Measurements from ENCODE around the gene ZNF500. TPM values are rescaled to one million over a fixed set of nuclear protein-coding genes. Genes with fewer than 3 reads are reported as not detected.

The ZNF500 gene
- total and polyA plus RNA-seq, 2 donors (not counting 1 experiment from before 2014, with no cell fraction given): 12.0 to 26.5 TPM

DNA sequence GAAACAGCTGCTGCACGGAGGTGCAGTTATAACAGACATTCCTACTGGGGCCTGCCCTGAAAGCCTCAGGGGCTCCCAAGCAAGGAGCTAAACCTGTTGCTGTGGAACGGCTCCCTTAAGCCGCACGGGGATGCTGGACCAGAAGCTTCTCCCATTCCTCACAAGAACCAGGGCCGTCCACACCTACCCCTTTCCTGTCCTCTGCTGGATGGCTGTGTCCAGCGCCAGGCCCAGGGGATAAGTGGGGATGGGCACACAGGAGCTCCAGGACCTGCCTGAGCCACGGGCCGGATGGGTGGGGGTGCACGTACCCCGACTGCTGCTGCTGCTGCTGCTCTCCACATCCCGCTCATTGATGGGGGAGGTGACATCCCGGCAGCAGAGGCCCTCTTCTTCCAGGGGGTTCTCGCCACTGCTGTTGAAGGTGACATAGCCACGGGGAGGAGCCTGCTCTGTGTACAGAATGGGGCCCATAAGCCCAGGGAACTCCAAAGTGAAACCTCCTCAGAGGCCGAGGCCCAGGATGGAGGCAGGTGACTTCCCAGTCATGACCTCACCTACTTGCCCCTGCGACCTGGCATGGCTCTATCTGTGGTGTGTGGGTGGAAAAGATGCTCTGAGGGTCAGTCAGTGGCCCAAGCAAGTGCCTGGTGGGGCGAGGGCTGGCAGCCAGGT is 65.0 kb downstream of the ZNF500 start:
- ChIA-PET CTCF (interaction anchor here (0.7 kb wide), 1 partner anchor 101 kb away, joined by 3 read pairs; the partner anchor contains the start of gene ROGDI), POLR2A (no interaction called here)
- H3K4me1 ChIP-seq (ENCODE audit: control insufficient read depth in 2 of 2, insufficient read depth in 2 of 2, low read length in 2 of 2): no peaks in the 10 kb centered on the region
- intact Hi-C loops (cut with micrococcal nuclease): no loop called here
- H3K4me3 ChIP-seq (ENCODE audit: control extremely low read depth in 1 of 5, extremely low read depth in 1 of 5, insufficient read depth in 1 of 5, low read depth in 2 of 5, low read length in 4 of 5): no peak overlapping the region
- H3K27ac ChIP-seq (ENCODE audit: low read length in 2 of 2): no peak overlapping the region
- H3K36me3 ChIP-seq (replicated peaks in 1 of 2; ENCODE audit: control extremely low read depth in 1 of 2, control insufficient read depth in 1 of 2, extremely low read depth in 1 of 2, insufficient read depth in 2 of 2, low read length in 1 of 2): peaks cover 2 to 51% of the 10 kb centered on the region in 2 experiments
- H4K20me1 ChIP-seq (ENCODE audit: control insufficient read depth, insufficient read depth, low read length, poor library complexity, severe bottlenecking): no peaks in the 10 kb centered on the region
- H3K9me3 ChIP-seq (ENCODE audit: control extremely low read depth in 1 of 3, control insufficient read depth in 2 of 3, insufficient read depth in 1 of 3, low read length in 2 of 3): no peaks in the 10 kb centered on the region
- Mint-ChIP-seq H3K4me3 (no peak overlapping the region), H3K27ac (no peak overlapping the region), H3K9me3 (ENCODE audit: insufficient read depth) (no peaks in the 10 kb centered on the region), H3K4me1 (no peaks in the 10 kb centered on the region), H3K27me3 (no peaks in the 10 kb centered on the region)
- H3K4me2 ChIP-seq (replicated peaks; ENCODE audit: low read depth, low read length, poor library complexity, severe bottlenecking): no peak overlapping the region
- H3K79me2 ChIP-seq (ENCODE audit: control insufficient read depth, insufficient read depth, low read length): no peaks in the 10 kb centered on the region
- ATAC-seq (ENCODE audit: low read depth) (no peak), DNase-seq (no peak)
- H2AFZ ChIP-seq (ENCODE audit: insufficient read depth, low read depth, low read length, poor library complexity, severe bottlenecking): no peak overlapping the region
- H3K9ac ChIP-seq (ENCODE audit: low read length): no peak overlapping the region
- TF ChIP-seq, protein P1, sequence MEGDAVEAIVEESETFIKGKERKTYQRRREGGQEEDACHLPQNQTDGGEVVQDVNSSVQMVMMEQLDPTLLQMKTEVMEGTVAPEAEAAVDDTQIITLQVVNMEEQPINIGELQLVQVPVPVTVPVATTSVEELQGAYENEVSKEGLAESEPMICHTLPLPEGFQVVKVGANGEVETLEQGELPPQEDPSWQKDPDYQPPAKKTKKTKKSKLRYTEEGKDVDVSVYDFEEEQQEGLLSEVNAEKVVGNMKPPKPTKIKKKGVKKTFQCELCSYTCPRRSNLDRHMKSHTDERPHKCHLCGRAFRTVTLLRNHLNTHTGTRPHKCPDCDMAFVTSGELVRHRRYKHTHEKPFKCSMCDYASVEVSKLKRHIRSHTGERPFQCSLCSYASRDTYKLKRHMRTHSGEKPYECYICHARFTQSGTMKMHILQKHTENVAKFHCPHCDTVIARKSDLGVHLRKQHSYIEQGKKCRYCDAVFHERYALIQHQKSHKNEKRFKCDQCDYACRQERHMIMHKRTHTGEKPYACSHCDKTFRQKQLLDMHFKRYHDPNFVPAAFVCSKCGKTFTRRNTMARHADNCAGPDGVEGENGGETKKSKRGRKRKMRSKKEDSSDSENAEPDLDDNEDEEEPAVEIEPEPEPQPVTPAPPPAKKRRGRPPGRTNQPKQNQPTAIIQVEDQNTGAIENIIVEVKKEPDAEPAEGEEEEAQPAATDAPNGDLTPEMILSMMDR (IDR thresholded peaks at IDR 0.05): no peak
- no peak for TF ChIP-seq EZH2 (IDR thresholded peaks at IDR 0.05; ENCODE audit: borderline replicate concordance, insufficient read depth, low read depth, low read length, poor library complexity, severe bottlenecking)
- 97% methylated on average over 13 of the region's 17 CpGs for WGBS (ENCODE audit: insufficient coverage)
- H3K27me3 ChIP-seq (replicated peaks in 1 of 4; ENCODE audit: control extremely low read depth in 1 of 4, control insufficient read depth in 3 of 4, insufficient read depth in 4 of 4, low read length in 3 of 4): no peaks in the 10 kb centered on the region

DNA sequence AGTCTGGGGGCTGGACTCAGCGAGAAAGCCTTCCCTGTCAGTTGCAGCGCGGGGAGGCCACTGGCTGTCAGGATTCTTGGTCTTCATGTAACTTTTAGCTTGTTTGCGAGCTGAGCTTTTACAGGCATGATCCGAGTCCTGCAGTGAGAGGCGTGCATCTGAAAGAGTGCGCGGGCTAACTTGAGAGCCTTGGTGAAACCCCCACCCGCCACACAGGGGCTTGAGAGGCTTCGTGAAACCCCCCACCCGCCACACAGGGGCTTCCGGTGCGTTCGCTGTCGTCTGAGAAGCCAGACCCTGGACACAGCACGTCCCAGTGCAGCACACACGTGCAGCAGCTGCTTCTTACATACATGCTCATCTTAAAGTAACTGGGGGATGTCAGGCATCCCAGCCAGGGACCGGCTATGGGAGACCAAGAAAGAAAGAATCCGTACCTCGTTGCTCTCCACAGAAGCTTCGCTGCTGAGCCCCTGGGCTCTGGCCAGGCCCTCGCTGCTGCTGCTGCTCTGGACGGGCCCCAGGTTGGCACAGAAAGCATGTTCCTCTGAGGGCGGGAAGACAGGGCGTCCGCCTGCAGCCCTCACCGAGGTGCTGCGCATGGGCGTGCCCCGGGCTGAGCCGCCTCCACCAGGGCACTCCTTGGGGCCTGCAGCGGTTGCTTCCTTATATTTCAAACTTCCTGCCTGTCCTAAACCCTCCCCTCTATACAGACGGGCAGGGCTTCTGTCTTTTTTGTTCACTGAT is 65.8 kb downstream of the ZNF500 start:
- no peak overlapping the region for H3K4me2 ChIP-seq (replicated peaks; ENCODE audit: low read depth, low read length, poor library complexity, severe bottlenecking)
- Mint-ChIP-seq H3K4me3 (no peak overlapping the region), H3K9me3 (ENCODE audit: insufficient read depth) (no peaks in the 10 kb centered on the region), H3K4me1 (no peaks in the 10 kb centered on the region), H3K27me3 (no peaks in the 10 kb centered on the region), H3K27ac (no peak overlapping the region)
- H3K27me3 ChIP-seq (replicated peaks in 1 of 4; ENCODE audit: control extremely low read depth in 1 of 4, control insufficient read depth in 3 of 4, insufficient read depth in 4 of 4, low read length in 3 of 4): no peaks in the 10 kb centered on the region
- no peak overlapping the region for H3K27ac ChIP-seq (ENCODE audit: low read length in 2 of 2)
- no peaks in the 10 kb centered on the region for H3K4me1 ChIP-seq (ENCODE audit: control insufficient read depth in 2 of 2, insufficient read depth in 2 of 2, low read length in 2 of 2)
- ChIA-PET POLR2A (interaction anchor here (0.5 kb wide), 1 partner anchor 85 kb away, joined by 3 read pairs; no protein-coding TSS in a partner anchor), CTCF (no interaction called here)
- ATAC-seq (ENCODE audit: low read depth): no peak
- H3K36me3 ChIP-seq (replicated peaks in 1 of 2; ENCODE audit: control extremely low read depth in 1 of 2, control insufficient read depth in 1 of 2, extremely low read depth in 1 of 2, insufficient read depth in 2 of 2, low read length in 1 of 2): peaks cover 0 to 51% of the 10 kb centered on the region in 2 experiments
- no peak for TF ChIP-seq EZH2 (IDR thresholded peaks at IDR 0.05; ENCODE audit: borderline replicate concordance, insufficient read depth, low read depth, low read length, poor library complexity, severe bottlenecking)
- TF ChIP-seq, protein P1 (IDR thresholded peaks at IDR 0.05): no peak
- no peaks in the 10 kb centered on the region for H3K79me2 ChIP-seq (ENCODE audit: control insufficient read depth, insufficient read depth, low read length)
- H3K4me3 ChIP-seq (ENCODE audit: control extremely low read depth in 1 of 5, extremely low read depth in 1 of 5, insufficient read depth in 1 of 5, low read depth in 2 of 5, low read length in 4 of 5): no peak overlapping the region
- WGBS (ENCODE audit: insufficient coverage): 95% methylated on average over 33 of the region's 33 CpGs
- H3K9me3 ChIP-seq (ENCODE audit: control extremely low read depth in 1 of 3, control insufficient read depth in 2 of 3, insufficient read depth in 1 of 3, low read length in 2 of 3): no peaks in the 10 kb centered on the region
- no peak for DNase-seq
- intact Hi-C loops (cut with micrococcal nuclease): no loop called here
- no peak overlapping the region for H2AFZ ChIP-seq (ENCODE audit: insufficient read depth, low read depth, low read length, poor library complexity, severe bottlenecking)
- no peaks in the 10 kb centered on the region for H4K20me1 ChIP-seq (ENCODE audit: control insufficient read depth, insufficient read depth, low read length, poor library complexity, severe bottlenecking)
- no peak overlapping the region for H3K9ac ChIP-seq (ENCODE audit: low read length)

Measured in B cell (primary cell).